Panc1 (cell line): ENCODE results near the gene KLF15.

Experiments
- CTCF ChIP-seq: fragments of 450-650 bp; IDR thresholded peaks from 2 replicates; pipeline ENCODE4 v1.5.1; 2017; ENCODE audit warnings: mild to moderate bottlenecking
- POLR2AphosphoS5 ChIP-seq: IDR thresholded peaks from 2 replicates; pipeline ENCODE4 v1.6.1; 2012; ENCODE audit warnings: mild to moderate bottlenecking, low read depth, low read length, moderate library complexity

GRCh38 chr3:126316031-126316461 lies 41.2 kb downstream of the KLF15 start:
- TF ChIP-seq CTCF (no peak), POLR2AphosphoS5 (no peak)
